GM19025 (cell line): ENCODE measurements around the gene NOP53.
"Not testable (repeated sequence)": the region's sequence is repeated elsewhere in the genome, so short reads cannot be mapped to it uniquely, and the experiment has no call there.

Experiments used
- ATAC-seq: cut with Tn5 transposase; IDR thresholded peaks from one replicate; pipeline ENCODE4 v1.9.1; 2021; ENCODE audit warnings: mild to moderate bottlenecking, low read depth, moderate library complexity; ENCODE audit not compliant: unreplicated experiment

NOP53 gene

DNA sequence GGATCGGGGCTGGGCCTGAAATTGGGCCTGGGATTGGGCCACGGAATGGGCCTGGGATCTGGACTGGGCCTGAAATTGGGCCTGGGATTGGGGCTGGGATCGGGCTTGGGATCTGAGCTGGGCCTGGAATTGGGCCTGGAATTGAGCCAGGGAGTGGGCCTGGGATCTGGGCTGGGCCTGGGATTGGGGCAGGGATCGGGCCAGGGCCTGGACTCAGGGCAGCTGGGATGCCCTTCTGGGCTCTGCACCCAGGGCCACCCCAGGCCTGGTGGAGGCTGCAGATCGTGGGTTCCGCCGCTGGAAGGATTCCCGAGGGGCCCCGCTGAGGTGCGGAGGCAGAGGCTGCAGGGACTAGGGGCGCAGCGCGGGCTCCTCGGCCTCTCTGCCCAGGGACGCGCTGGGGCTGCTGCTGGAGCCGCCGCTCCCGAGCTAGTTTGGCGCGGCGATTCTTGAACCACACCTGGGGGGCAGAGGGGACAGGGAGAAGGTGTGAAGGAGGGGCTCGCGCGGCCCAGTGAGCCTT is 57.2 kb downstream of the NOP53 start:
- no peak for ATAC-seq

DNA sequence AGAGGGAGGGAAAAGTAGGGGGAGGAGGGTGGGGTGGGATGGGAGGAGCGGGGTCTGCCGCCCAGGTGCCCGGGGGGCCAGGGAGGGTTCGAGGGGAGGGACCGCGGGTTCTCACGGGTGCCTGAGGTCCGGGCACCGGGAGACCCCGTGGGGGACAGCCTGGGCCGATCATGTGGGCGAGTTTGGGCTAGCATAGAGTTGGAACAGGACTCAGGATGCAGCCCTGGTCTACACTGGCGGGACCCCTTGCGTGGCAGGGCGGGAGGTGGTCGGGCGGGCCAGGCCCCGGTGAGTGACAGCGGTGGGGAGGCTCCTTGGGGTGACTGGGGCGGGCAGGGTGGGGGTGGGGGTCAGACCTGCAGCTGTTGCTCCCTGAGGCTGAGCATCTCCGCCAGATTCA is 57.8 kb downstream of the NOP53 start:
- not testable (repeated sequence) for ATAC-seq

GRCh38 chr19:47803671-47804070 is 58.3 kb downstream of the NOP53 start:
- ATAC-seq: not testable (repeated sequence)

DNA sequence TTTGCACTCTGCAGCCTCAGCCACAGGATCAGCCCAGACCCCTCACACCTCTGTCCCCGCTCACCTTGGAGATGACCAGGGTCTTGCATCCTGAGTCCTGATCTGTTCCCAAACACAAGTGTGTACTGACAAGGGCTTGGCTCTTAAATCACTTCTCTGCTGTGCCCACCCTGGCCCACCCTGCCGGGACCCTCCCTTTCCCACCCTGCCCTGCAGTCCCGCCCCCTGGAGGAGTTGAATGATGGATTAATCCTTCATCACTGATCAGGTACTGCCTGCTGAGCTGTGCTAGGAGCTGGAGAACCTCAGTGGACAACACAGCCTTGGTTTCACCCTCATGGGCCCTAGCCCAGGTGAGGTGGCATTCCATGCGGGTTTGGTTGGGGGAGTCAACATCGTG is 59.1 kb downstream of the NOP53 start, which contains the start of gene TPRX1:
Gene TPRX1, minus strand, starts transcription at position 101 of the 400 bp plus-strand sequence. Its CDS starts 12 bp downstream, at position 89.
- not testable (repeated sequence) for ATAC-seq

GRCh38 chr19:47805313-47805712 is 60.0 kb downstream of the NOP53 start:
- no peak for ATAC-seq

DNA sequence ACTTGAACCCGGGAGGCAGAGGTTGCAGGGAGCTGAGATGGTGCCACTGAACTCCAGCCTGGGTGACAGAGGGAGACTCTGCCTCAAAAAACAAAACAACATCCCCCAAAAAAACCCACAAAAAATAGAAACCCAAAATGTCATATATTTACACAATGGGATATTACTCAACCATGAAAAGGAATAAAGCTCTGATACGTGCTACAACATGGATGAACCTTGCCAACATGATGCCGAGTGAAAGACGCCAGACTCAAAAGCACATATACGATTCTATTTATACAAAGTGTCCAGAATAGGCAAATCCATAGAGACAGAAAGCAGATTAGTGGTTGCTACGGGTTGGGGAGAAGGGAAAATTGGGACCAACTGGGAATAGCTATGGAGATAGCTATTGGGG is 61.1 kb downstream of the NOP53 start:
- no peak for ATAC-seq
